ENCODE measurements around the gene PHLDA2.

PHLDA2 gene

GRCh38 chr11:2888266-2888968 lies 40.8 kb downstream of the PHLDA2 start:
- Histone ChIP-seq H3K27me3 (peaks cover 88% of the 10 kb centered on the region), H3K27ac (no peak overlapping the region), H3K9me3 (no peaks in the 10 kb centered on the region), H3K4me1 (ENCODE audit: control insufficient read depth in 1 of 2, insufficient read depth in 1 of 2, low read depth in 1 of 2, low read length in 1 of 2) (peaks cover 37 to 47% of the 10 kb centered on the region in 2 experiments), H3K36me3 (no peaks in the 10 kb centered on the region), H3K4me3 (ENCODE audit: low read depth in 1 of 2, low read length in 1 of 2) (no peak overlapping the region)
- peak; percentile 95 for TF ChIP-seq CTCF (IDR thresholded peaks at IDR 0.05)

- Histone ChIP-seq H3K27me3 (peaks cover 88% of the 10 kb centered on the region), H3K27ac (no peak overlapping the region), H3K36me3 (no peaks in the 10 kb centered on the region), H3K9me3 (no peaks in the 10 kb centered on the region), H3K4me3 (ENCODE audit: low read depth in 1 of 2, low read length in 1 of 2) (no peak overlapping the region), H3K4me1 (ENCODE audit: control insufficient read depth in 1 of 2, insufficient read depth in 1 of 2, low read depth in 1 of 2, low read length in 1 of 2) (peaks cover 32 to 41% of the 10 kb centered on the region in 2 experiments)
- TF ChIP-seq CTCF (IDR thresholded peaks at IDR 0.05) = no peak
These were observed 41.6 kb downstream of the PHLDA2 start for GRCh38 chr11:2887515-2888195.

- no peaks in the 10 kb centered on the region for H3K9me3 ChIP-seq
- H3K4me3 ChIP-seq (ENCODE audit: low read depth in 1 of 2, low read length in 1 of 2) = no peak overlapping the region
- H3K27me3 ChIP-seq = peaks cover 88% of the 10 kb centered on the region
- H3K27ac ChIP-seq = no peak overlapping the region
- peaks cover 25 to 34% of the 10 kb centered on the region in 2 experiments for H3K4me1 ChIP-seq (ENCODE audit: control insufficient read depth in 1 of 2, insufficient read depth in 1 of 2, low read depth in 1 of 2, low read length in 1 of 2)
- H3K36me3 ChIP-seq = no peaks in the 10 kb centered on the region
- no peak for TF ChIP-seq CTCF (IDR thresholded peaks at IDR 0.05)
These were observed 42.3 kb downstream of the PHLDA2 start for GRCh38 chr11:2886936-2887335.

- Histone ChIP-seq H3K27me3 (peaks cover 88% of the 10 kb centered on the region), H3K27ac (peak overlapping the region; percentile 11), H3K36me3 (no peaks in the 10 kb centered on the region), H3K4me1 (ENCODE audit: control insufficient read depth in 1 of 2, insufficient read depth in 1 of 2, low read depth in 1 of 2, low read length in 1 of 2) (peaks cover 21 to 31% of the 10 kb centered on the region in 2 experiments), H3K4me3 (ENCODE audit: low read depth in 1 of 2, low read length in 1 of 2) (peak overlapping the region; percentile 50 to 96), H3K9me3 (no peaks in the 10 kb centered on the region)
- no peak for TF ChIP-seq CTCF (IDR thresholded peaks at IDR 0.05)
These were observed 42.9 kb downstream of the PHLDA2 start for GRCh38 chr11:2886191-2886894.

GRCh38 chr11:2885678-2886081 lies 43.5 kb downstream of the PHLDA2 start, which contains the start of gene CDKN1C:
TSS of gene CDKN1C (minus strand) at chr11:2885775. CDS start at chr11:2885456, 319 bp downstream.
- peaks cover 21 to 31% of the 10 kb centered on the region in 2 experiments for H3K4me1 ChIP-seq (ENCODE audit: control insufficient read depth in 1 of 2, insufficient read depth in 1 of 2, low read depth in 1 of 2, low read length in 1 of 2)
- H3K9me3 ChIP-seq = no peaks in the 10 kb centered on the region
- peak within 1 kb of the TSS; percentile 57 for H3K27ac ChIP-seq
- no peak for TF ChIP-seq CTCF (IDR thresholded peaks at IDR 0.05)
- H3K27me3 ChIP-seq = peaks cover 88% of the 10 kb centered on the region
- H3K4me3 ChIP-seq (ENCODE audit: low read depth in 1 of 2, low read length in 1 of 2) = peak within 1 kb of the TSS; percentile 87 to 96
- no peaks in the 10 kb centered on the region for H3K36me3 ChIP-seq

All from neutrophil (primary cell).